GM19193 (cell line): ENCODE data around the gene CD80.

ENCODE experiments used
- POLR2A ChIP-seq: IDR thresholded peaks from 4 replicates; pipeline ENCODE4 v1.6.1; 2011; ENCODE audit not compliant: insufficient read depth, insufficient read length; ENCODE audit errors: extremely low read depth

The CD80 gene

DNA sequence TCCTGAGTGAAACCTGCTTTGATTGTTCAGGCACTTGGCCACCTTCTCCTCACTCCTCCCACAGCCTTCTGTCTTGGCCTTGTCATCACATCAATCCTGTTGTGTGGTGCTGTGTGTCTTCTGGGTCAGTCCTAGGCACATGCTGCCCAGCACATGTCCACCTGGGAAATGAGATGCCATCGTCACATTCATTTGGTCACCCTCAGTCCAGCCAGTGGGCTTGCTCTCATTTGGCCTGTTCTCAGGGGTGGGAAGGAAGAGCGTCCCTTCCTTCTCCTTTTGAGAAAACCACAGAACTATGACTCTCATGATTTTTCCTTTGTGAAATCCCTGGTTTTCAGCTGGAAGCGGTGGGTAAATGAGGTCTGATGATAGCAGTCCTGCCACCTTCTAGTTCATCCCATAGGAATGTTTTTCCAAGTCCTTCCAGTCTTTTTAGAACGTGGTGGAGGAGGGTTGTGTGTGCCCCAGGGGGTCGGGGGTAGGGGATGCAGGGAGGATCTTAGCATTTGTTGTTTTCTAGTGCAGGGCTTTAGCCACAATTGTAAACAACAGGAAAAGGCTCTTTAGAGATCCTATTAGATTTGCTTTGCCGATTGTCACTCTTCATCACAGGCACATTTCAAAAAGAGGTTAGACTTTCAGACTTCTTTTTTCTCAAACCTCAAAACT lies 29.8 kb upstream of the CD80 start:
- TF ChIP-seq POLR2A = no peak

DNA sequence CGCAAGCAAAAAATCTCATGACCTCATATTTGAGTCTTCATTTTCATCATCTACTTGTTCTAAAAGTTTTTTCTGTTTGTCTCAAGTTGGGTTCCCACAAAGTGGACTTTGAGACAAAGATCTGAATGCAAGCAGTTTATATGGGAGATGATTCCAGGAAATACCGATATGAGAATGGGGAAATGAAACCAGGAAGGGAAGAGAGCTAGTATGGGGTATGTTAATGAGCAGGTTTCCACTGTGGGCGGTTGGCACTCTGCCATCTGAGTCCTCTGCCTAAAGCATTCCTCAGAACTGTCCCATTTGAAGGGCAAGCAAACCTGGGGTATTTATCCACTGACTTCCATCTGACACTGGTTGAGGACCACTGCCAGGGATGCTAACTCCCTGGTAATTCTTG lies 28.7 kb upstream of the CD80 start:
- TF ChIP-seq POLR2A = no peak

DNA sequence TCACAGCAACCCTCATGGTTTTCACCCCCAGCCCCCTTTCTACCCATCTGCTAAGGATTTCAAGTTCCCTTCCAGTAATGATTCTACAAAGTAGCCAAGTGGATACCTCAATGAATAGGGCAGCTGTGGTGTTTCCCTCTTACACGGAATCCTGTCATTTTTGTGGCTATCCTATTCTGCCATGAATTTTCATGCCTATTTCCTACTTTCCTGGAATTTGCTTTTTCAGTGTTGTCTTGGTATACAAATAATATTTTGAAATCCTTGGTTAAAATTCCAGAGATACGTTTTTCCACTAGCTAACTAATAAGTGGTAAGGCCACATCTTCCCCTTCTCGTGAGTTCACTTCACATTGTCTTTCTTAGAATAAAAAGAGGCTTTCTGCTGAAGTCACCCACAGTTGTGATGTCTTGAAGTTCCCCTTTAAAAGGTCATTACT lies 27.3 kb upstream of the CD80 start:
- no peak for TF ChIP-seq POLR2A

DNA sequence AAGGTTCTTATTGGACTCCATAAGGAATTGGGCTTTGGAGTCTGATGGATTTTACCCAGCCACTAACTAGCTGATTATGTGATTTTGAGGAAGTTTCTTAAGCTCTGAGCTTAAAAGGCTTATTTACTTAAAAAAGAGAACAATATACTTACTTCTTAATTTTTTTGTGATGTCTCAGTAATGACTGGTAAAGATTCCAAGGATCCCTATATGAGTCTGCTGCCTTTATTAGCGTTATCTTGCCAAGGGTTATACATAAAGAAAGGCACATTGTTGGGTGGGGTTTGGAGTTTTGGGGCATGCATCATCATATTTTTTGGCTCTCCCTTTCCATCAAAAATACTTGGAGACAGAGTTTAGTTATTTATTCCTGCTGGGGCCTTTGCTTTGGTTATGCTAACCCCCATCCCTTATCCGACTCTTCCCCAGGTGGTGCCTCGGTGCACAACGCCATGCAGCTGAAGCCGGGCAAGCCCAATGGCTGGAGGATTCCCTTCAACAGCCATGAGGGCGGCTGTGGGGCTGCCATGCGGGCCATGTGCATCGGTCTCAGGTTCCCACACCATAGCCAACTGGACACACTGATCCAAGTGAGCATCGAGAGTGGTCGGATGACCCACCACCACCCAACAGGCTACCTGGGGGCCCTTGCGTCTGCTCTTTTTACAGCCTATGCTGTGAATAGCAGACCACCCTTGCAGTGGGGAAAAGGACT lies 26.6 kb upstream of the CD80 start:
- TF ChIP-seq POLR2A = no peak

DNA sequence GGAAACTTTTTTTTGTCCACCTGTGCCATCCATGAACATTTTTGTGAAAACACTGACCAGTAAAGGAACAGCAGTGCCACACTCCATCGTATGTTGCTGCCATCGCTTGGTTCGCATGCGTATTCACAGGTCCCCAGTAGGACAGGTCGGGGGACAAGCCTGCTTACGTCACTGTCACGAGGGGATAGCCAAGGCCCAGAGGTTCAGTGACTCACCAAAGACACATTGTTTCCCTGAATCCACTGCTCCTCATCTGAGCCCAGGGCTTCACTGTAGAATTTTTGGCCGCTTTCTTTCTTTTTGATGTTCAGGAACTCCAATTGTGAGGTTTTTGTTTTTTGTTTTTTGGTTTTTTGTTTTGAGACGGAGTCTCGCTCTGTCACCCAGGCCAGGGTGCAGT lies 25.8 kb upstream of the CD80 start:
- no peak for TF ChIP-seq POLR2A

DNA sequence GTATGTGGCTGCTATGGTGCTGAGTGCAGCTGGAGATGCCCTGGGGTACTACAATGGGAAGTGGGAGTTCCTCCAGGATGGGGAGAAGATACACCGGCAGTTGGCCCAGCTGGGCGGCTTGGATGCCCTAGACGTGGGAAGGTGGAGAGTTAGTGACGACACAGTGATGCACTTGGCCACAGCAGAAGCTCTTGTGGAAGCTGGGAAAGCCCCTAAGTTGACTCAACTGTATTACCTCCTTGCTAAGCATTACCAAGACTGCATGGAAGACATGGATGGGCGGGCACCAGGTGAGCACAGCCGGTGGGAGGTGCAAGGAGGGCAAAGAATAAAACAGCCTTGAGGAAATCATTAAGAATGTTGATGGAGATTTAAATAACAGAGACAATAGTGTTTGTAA lies 22.8 kb upstream of the CD80 start:
- peak; percentile 15 for TF ChIP-seq POLR2A

DNA sequence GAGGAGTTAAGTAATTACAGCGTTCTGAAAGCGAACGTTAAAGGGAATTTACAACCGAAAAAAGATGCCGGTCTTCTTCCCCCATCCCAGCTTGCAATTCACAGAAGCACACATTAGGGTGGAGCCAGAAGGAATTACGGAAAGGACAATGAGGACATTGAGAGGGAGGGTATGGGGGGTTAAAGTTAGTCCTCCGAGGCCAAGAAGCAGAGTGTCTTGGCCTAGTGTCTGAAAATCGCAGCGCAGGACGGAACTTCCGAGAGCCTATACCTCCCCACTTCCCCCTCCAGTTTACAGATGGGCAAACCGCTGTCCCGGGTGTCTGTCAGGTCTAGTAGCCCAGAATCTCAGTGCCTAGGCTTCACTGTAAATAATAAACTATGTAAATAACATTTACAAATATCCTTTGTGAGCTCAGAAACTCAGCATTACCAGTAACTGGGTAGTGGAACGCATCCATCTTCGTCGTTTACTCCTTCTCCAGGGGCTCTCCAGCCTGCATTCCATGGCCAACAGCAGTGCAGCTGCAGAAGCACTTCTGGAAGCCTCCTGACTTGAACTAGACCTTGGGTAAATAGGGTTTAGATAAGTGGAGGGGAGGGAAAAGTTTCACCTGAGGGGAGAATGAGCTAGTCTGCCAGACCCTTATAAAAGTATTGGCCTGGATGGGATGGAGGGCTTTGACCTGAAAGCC lies 20.8 kb upstream of the CD80 start:
- peak; percentile 63 for TF ChIP-seq POLR2A

DNA sequence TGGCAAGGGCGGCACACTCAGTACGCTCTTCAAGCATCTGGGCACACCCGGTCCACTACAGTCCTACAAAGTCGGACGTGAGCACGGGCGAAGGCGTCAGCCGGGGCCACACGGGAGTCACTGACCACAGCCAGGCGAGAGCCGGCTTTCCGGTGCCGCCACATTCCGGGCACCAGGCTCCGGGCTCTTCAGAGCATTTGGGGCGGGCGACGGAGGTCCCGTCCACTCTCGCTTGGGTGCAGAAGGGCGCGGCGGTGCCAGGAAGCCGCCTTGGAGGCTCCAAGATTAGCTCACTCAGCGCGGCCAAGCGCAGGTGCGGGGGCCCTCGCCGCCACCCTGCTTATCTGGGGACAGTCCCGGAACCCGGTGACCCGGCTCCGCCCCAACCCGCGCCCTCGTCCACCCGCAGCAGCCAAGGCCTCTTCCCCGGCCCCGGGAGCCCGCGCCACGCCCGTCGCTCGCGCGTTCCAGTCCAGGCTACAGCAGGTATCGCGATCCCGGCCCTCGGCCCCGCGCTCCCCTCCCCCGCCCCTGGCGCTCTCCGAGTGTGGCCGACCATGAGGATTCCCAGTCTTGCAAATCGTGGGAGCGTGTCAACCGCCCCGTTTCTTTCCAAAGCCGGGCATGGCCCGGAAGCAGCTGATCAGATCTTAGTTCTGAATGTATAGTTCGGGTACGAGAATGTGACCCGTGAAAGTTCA lies 20.1 kb upstream of the CD80 start, which contains the start of gene ADPRH:
ADPRH (plus strand) TSS at position 127 of the 701 bp plus-strand sequence. CDS start 2,678 bp downstream, outside the sequence.
- peak; percentile 72 for TF ChIP-seq POLR2A

DNA sequence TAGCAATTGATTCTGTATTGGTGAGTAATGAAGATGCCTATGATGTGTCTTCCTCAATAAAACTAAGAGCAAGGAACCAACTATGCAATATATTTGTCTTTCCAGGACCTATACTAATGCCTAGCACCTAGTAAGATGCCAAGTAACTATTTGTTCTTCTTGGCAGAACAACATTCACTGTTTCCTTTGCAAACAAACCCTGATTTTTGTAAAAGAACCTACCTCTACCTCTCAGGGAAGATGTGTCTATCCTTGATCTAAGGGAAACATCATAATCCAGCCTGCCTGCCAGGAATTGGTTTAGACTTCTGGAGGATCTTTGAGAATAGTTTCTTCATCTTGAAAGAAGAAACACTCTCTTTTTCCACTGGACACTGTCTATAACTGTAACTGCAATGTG lies 16.1 kb upstream of the CD80 start:
- no peak for TF ChIP-seq POLR2A

DNA sequence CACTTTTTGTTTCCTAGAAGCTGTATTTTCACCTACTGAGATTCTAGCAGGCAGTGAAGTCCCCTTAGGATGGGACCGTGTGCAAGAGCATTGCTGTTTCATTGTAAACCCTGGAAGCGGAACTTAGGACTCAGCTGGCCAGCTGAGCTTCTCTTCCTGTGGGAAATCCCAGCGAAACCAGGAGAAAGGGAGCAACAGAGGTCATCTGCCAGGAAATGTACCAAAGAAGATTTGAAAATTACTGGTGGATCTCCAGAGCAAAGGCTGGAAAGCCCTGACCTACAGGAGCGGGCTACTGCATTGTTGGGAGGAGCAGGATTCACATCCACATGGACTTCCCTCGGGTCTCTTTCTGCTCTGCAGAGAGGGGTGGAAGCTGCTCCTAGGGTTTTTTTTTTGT lies 12.3 kb upstream of the CD80 start:
- TF ChIP-seq POLR2A = no peak

DNA sequence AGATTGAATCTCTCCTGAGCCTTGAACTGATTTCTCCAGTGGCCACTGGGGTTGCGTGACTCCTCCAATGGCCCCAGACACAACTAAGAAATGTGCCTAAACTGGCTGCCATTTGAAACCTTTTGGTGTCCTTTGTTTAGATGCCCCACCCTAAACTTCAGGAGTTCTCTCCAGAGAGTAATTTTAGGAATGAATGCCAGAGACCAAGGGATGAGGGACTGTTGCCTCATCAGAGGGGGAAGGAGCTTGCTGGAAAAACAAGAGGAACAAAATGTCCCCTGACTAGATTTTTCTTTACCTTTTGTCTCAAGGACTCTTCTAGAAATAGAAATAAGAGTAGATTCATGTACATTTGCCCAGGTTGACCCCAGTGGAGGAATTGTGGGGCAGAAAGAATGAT lies 11.8 kb upstream of the CD80 start:
- no peak for TF ChIP-seq POLR2A

DNA sequence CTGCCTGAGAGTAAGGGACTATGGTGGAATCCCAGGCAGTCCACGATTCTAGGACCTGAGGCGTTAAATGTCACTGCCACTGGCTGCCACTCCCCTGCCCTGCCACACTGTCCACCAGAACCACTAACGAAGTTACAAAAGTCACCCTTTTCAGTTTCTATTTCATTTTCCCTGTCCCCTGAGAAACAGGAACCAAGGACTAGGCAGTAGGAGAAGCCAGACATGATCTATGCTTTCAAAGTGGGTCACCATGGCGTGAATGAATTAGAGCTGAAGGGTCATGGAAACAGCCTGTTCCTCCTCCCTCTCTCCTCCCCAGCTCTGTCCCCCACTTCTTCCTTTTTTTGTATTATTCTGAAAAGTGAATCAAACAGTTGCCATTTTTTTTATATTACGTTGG lies 10.8 kb upstream of the CD80 start:
- no peak for TF ChIP-seq POLR2A

DNA sequence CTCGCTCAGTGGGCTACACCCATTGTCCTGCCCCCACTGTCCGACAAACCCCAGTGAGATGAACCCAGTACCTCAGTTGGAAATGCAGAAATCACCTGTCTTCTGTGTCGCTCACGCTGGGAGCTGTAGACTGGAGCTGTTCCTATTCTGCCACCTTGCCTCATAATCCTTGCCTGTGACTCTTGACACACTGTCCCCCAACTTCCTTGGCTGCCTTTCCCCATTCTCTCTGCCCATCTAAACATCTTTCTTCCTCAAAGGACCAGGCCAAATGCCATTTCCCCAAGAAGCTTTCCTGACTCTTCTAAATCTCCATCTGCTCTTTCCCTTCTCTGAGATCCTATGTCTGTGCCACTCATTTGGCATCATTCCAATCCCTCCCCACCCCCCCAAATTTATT lies 9.7 kb upstream of the CD80 start:
- TF ChIP-seq POLR2A = no peak

DNA sequence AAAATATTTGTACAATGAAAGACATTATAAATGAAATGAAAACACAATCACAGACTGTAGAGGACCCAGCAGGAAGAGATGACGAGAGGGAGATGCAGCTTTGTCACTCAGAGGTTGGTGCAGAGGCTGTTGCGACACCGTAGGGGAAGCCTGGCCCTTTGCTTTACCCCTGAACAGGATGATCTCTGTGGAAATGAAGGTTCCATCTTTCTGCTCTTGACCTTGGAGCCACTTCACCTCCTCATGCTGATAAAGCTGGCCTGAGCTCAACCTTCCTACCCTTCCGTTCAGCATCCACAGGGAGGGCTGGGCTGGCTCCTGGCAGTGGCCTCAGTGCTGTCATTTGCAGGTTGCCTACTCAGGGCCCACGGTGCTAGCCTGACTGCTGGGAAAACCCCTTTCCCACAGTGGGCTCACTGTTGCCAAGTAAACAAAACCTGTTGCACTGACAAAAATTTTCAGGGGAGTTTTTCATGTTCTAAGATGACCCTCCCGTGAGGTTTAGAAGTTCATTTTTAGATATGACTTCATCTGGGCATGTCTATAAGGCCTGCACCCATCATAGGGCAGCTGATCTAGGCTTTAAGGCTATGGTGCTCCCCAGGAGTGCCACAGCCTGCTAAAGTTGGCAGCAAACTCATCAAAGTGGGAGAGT lies 3.0 kb upstream of the CD80 start:
- peak; percentile 86 for TF ChIP-seq POLR2A

DNA sequence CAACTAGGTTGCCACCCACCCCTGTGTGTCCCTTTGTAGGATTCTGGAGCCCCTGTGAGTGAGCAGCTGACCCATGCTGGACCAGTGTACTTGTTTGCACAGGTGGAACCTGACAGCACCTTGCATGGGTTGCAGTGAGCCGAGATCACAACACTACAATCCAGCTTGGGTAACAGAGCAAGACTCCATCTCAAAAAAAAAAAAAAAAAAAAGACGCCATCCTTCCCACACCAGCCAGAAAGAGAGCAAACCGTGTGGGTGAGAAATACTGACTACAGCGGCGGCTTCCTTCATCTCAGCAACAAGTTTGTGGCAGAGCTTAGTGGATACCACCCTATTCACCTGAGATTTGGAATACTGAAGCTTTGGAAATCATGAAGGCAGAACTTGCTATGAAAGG lies 746 bp upstream of the CD80 start:
- no peak for TF ChIP-seq POLR2A
